ENCODE results near the gene INTS7.

- TF ChIP-seq POLR2AphosphoS5 (IDR thresholded peaks at IDR 0.05; ENCODE audit: low read depth, low read length) (no peak), TCF7L2 (IDR thresholded peaks at IDR 0.05; ENCODE audit: low read depth, low read length) (no peak), SIN3A (IDR thresholded peaks at IDR 0.05; ENCODE audit: borderline replicate concordance, insufficient read depth, low read depth, low read length) (no peak)
These were observed 83.1 kb downstream of the INTS7 start for GRCh38 chr1:211952299-211952698.
